Measurements from ENCODE around the gene MMS19. TPM values are rescaled to one million over a fixed set of nuclear protein-coding genes. Genes with fewer than 3 reads are reported as not detected.

MMS19 gene
- total and polyA plus RNA-seq, 4 donors = 16.2 to 73.4 (median 49.0) TPM

DNA sequence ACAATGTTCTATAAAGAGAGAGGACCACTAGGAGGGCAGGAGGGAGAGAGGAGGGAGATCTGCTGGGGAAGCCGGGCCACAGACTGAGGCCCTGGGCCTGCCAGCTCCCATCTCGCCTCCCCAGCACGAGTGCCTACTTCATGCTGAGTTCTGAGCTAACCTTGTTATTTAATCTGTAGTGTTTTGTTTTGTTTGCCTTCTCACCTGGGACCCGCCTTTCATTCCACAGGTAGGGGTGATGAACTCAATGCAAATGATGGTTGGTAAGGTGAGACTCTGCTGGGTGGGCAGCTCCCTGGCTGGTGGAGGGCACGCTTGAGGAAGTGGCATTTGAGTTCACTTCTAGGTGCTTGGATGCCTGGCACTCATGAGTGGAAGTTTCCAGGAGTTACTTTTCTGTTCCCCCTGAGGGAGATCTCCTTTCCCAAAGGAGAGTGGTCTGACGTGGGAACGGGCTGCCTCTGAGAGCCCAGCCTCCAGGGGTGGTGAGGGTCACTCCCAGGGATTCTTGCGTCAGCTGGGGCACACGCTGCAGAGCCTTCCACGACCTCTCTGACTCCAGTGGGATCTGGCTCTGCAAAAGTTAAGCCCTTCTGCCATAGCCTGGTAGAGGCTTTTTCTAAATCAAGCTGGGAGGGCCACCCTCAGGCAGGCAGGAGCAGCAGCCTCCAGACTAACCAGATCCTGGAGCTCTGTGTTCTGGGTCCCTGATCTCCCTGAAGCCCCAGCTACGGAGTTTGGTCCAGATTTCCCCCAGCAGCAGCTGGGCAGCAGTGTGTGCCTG is 22.9 kb upstream of the MMS19 start:
- no peak overlapping the region for H3K27ac ChIP-seq (ENCODE audit: low read depth in 1 of 2, low read length in 2 of 2)
- no peaks in the 10 kb centered on the region for H3K9me3 ChIP-seq (ENCODE audit: control insufficient read depth, low read length)
- no peaks in the 10 kb centered on the region for H3K4me1 ChIP-seq (ENCODE audit: control insufficient read depth in 1 of 2, insufficient read depth in 2 of 2, low read length in 2 of 2)
- H3K4me3 ChIP-seq (ENCODE audit: low read length in 2 of 2) = no peak overlapping the region
- no peaks in the 10 kb centered on the region for H3K27me3 ChIP-seq (ENCODE audit: control insufficient read depth in 1 of 2, insufficient read depth in 2 of 2, low read length in 1 of 2)
- DNase-seq (peak in 1 of 2 donors; percentile 54), ATAC-seq (ENCODE audit: low FRiP score) (no peak)
- 87 to 88% methylated on average over 11 of the region's 11 CpGs for WGBS, 2 donors
- H3K36me3 ChIP-seq (ENCODE audit: control insufficient read depth in 1 of 2, insufficient read depth in 2 of 2, low read length in 1 of 2) = no peaks in the 10 kb centered on the region
- intact Hi-C loops (cut with DNase I) = no loop called here

DNA sequence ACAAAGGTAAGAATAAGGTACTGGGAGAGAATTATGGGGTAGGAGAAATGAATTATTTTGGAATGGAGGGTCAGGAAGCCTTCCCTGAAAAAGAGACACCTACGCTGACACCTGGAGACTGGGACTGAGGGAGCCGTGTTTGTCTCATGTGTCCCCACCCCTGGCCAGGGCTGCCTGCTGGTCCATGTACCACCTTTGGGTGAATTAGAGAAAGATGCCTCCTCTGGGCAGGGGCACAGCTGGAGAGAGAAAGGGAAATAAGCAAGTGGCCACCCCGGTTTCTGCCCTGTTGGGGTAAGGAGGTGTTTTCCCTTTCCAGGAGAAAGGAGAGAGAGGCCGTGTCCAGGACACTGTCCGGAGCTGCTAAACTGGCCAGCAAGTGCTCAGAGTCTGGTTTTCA is 22.3 kb upstream of the MMS19 start:
- no peaks in the 10 kb centered on the region for H3K4me1 ChIP-seq (ENCODE audit: control insufficient read depth in 1 of 2, insufficient read depth in 2 of 2, low read length in 2 of 2)
- H3K9me3 ChIP-seq (ENCODE audit: control insufficient read depth, low read length) = no peaks in the 10 kb centered on the region
- ATAC-seq (ENCODE audit: low FRiP score) (no peak), DNase-seq (peak in 1 of 2 donors; percentile 50)
- WGBS, 2 donors = 85 to 90% methylated on average over 5 of the region's 5 CpGs
- H3K36me3 ChIP-seq (ENCODE audit: control insufficient read depth in 1 of 2, insufficient read depth in 2 of 2, low read length in 1 of 2) = no peaks in the 10 kb centered on the region
- no peak overlapping the region for H3K4me3 ChIP-seq (ENCODE audit: low read length in 2 of 2)
- H3K27ac ChIP-seq (ENCODE audit: low read depth in 1 of 2, low read length in 2 of 2) = no peak overlapping the region
- intact Hi-C loops (cut with DNase I) = no loop called here
- H3K27me3 ChIP-seq (ENCODE audit: control insufficient read depth in 1 of 2, insufficient read depth in 2 of 2, low read length in 1 of 2) = no peaks in the 10 kb centered on the region

DNA sequence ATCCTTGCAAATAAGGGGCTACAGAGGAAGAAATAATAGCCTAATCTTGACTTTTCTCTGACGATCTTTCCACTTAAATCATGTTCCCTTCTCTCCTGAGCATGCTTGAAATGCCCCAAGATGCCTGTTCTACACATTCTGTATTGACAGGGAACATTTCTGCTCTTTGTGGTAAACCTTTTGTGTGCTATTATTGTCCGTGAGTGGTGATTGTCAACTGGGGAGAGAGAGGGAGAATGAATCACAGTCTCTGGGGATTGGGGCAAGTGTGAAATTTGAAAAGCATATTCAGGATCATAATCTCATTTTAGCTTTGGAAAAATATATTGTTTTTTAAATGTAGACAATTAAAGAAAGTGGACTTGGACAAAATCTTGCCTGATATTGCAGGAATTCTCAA is 21.1 kb upstream of the MMS19 start:
- no peak overlapping the region for H3K27ac ChIP-seq (ENCODE audit: low read depth in 1 of 2, low read length in 2 of 2)
- WGBS, 2 donors = 12 to 24% methylated on average over 2 of the region's 2 CpGs
- intact Hi-C loops (cut with DNase I) = no loop called here
- H3K36me3 ChIP-seq (ENCODE audit: control insufficient read depth in 1 of 2, insufficient read depth in 2 of 2, low read length in 1 of 2) = no peaks in the 10 kb centered on the region
- no peaks in the 10 kb centered on the region for H3K9me3 ChIP-seq (ENCODE audit: control insufficient read depth, low read length)
- ATAC-seq (ENCODE audit: low FRiP score) (no peak), DNase-seq (no peak)
- H3K27me3 ChIP-seq (ENCODE audit: control insufficient read depth in 1 of 2, insufficient read depth in 2 of 2, low read length in 1 of 2) = no peaks in the 10 kb centered on the region
- no peaks in the 10 kb centered on the region for H3K4me1 ChIP-seq (ENCODE audit: control insufficient read depth in 1 of 2, insufficient read depth in 2 of 2, low read length in 2 of 2)
- no peak overlapping the region for H3K4me3 ChIP-seq (ENCODE audit: low read length in 2 of 2)

DNA sequence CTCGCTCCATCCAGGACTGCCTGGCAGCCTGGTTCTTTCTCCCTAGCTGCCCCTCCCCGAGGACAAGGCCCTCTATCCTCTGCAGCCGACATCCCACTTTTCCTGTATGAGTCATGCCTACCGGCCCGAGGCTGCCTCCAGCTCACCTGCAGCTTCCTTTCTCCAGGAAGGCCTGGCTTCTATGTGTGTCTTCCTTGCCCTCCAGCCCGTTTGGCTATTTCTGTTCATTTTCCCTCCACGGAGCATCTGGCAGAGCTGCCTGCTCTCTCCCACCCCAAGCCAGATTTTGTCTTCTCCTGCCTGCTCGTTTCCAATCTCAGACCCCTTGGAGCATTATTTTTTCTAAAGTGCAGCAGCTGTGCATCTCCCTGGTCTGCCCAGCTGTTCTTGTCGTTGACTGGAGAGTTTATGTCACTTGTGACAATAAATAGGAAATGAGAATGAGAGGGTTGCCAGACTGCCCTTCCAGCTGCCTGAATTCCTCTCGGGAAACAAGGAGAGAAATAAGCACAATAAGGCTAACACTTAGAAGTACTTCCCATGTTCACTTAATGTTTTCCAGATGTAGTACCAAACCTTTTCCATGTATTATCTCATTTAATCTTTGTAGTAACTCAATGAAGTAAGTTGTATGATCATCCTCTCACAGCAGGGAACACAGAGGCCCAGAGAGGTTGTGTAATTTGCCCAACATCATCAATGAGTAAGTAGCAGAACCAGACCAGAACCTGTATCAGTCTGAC is 20.2 kb upstream of the MMS19 start:
- H3K27me3 ChIP-seq (ENCODE audit: control insufficient read depth in 1 of 2, insufficient read depth in 2 of 2, low read length in 1 of 2) = no peaks in the 10 kb centered on the region
- no peak for DNase-seq
- H3K36me3 ChIP-seq (ENCODE audit: control insufficient read depth in 1 of 2, insufficient read depth in 2 of 2, low read length in 1 of 2) = no peaks in the 10 kb centered on the region
- no peak overlapping the region for H3K27ac ChIP-seq (ENCODE audit: low read depth in 1 of 2, low read length in 2 of 2)
- H3K9me3 ChIP-seq (ENCODE audit: control insufficient read depth, low read length) = no peaks in the 10 kb centered on the region
- WGBS, 2 donors = 13 to 14% methylated on average over 10 of the region's 10 CpGs
- H3K4me3 ChIP-seq (ENCODE audit: low read length in 2 of 2) = no peak overlapping the region
- ATAC-seq (ENCODE audit: low FRiP score) = peak; percentile 4
- intact Hi-C loops (cut with DNase I) = no loop called here
- H3K4me1 ChIP-seq (ENCODE audit: control insufficient read depth in 1 of 2, insufficient read depth in 2 of 2, low read length in 2 of 2) = no peaks in the 10 kb centered on the region

DNA sequence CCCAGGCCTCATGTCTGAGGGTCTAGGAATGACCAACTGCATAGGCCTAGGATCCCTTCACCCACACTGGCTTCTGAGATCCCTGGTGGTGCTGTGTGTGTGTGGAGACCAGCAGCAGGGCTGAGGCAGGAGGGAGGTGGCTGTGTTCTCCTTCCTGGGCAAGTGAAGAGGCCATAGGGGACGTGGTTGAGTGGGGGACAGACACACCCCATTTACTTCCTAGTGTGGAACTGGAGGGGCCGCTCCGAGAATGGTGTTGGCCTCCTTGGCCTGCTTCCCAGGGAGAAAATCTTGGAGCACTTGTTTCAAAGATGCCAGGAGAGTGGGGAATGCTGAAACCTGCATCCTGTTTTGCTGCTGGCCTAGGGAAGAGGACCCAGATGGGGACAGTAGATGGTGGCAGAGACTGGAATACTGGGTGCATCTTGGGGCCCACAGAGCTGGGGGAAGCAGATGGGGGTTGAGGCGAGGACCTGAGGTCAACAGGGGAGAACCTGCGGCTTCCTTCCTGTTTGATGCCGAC is 19.6 kb upstream of the MMS19 start:
- Histone ChIP-seq H3K4me3 (ENCODE audit: low read length in 2 of 2) (no peak overlapping the region), H3K9me3 (ENCODE audit: control insufficient read depth, low read length) (no peaks in the 10 kb centered on the region), H3K4me1 (ENCODE audit: control insufficient read depth in 1 of 2, insufficient read depth in 2 of 2, low read length in 2 of 2) (no peaks in the 10 kb centered on the region), H3K27me3 (ENCODE audit: control insufficient read depth in 1 of 2, insufficient read depth in 2 of 2, low read length in 1 of 2) (no peaks in the 10 kb centered on the region), H3K36me3 (ENCODE audit: control insufficient read depth in 1 of 2, insufficient read depth in 2 of 2, low read length in 1 of 2) (no peaks in the 10 kb centered on the region), H3K27ac (ENCODE audit: low read depth in 1 of 2, low read length in 2 of 2) (no peak overlapping the region)
- DNase-seq (peak in 1 of 2 donors; percentile 48), ATAC-seq (ENCODE audit: low FRiP score) (peak; percentile 30)
- intact Hi-C loops (cut with DNase I) = no loop called here
- 42 to 44% methylated on average over 6 of the region's 6 CpGs for WGBS, 2 donors

DNA sequence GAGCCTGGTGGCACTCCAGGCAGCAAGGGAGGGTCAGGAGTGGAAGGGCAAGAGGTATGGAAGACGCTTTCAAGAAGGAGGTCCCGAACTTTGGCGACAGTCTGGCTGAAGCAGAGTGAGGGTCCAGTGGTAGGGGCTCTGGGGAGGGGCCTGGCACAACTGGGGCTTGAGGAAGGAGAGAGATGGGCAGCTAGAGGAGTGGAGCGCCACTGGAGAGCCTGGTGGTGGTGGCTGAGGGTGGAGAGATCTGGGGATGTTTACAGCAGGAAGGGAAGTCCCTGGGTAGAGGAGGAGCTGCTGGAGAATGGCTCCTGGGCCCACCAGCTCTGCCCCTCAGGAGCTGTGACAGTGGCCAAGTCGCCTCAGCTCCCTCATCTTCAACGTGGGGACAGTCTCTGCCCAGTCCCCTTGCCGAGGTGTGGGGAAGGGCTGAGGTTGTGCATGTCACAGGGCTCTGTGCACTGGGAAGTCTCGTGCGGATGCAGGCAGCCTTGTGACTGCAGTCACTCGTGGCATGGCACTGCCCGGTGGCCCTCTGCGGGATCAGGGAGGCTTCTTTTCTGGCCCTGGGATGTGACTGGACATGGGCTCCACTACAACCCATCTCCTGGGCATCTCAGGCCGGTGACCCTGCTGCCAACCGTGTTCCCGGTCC is 19.0 kb upstream of the MMS19 start:
- Histone ChIP-seq H3K36me3 (ENCODE audit: control insufficient read depth in 1 of 2, insufficient read depth in 2 of 2, low read length in 1 of 2) (no peaks in the 10 kb centered on the region), H3K27ac (ENCODE audit: low read depth in 1 of 2, low read length in 2 of 2) (no peak overlapping the region), H3K4me1 (ENCODE audit: control insufficient read depth in 1 of 2, insufficient read depth in 2 of 2, low read length in 2 of 2) (no peaks in the 10 kb centered on the region), H3K9me3 (ENCODE audit: control insufficient read depth, low read length) (no peaks in the 10 kb centered on the region), H3K27me3 (ENCODE audit: control insufficient read depth in 1 of 2, insufficient read depth in 2 of 2, low read length in 1 of 2) (no peaks in the 10 kb centered on the region), H3K4me3 (ENCODE audit: low read length in 2 of 2) (no peak overlapping the region)
- DNase-seq (peak in 1 of 2 donors; percentile 61), ATAC-seq (ENCODE audit: low FRiP score) (no peak)
- intact Hi-C loops (cut with DNase I) = no loop called here
- 89 to 91% methylated on average over 15 of the region's 15 CpGs for WGBS, 2 donors

DNA sequence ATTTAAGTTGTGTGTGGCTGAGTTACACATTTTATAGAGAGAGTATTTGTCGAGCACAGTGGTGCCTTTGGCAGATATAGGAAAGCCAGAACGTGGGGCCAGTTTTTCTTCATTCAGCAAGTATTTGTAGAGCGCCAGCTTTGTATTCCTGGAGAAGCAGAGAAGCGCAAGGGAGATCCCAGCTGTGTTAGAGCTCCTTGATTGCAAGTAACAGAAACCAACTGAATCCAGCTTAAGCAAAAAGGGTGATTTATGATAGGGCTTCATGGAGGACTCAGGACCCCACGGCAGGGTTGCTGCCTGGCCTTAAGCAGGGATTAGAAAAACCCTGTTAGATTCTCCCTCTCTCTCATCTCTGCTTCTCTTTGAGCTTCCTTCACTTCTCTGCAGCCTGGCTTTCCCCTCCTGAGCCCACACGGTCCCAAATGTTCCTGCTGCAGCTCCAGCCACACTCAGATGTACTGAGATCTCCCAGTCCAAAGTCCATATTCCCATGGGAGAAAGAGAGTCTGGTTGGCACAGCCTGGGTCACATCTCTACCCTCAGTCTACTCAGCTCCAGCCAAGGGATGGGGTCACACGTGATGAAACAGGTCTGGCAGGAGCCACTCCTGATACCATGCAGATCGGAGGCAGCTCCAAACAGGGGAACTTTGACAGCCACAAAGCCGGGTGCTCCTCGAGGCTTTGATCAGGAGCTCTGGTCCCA is 17.2 kb upstream of the MMS19 start:
- no peaks in the 10 kb centered on the region for H3K27me3 ChIP-seq (ENCODE audit: control insufficient read depth in 1 of 2, insufficient read depth in 2 of 2, low read length in 1 of 2)
- intact Hi-C loops (cut with DNase I) = no loop called here
- no peaks in the 10 kb centered on the region for H3K4me1 ChIP-seq (ENCODE audit: control insufficient read depth in 1 of 2, insufficient read depth in 2 of 2, low read length in 2 of 2)
- ATAC-seq (ENCODE audit: low FRiP score) (no peak), DNase-seq (peak in 1 of 2 donors; percentile 33)
- 53 to 60% methylated on average over 10 of the region's 10 CpGs for WGBS, 2 donors
- no peaks in the 10 kb centered on the region for H3K9me3 ChIP-seq (ENCODE audit: control insufficient read depth, low read length)
- no peaks in the 10 kb centered on the region for H3K36me3 ChIP-seq (ENCODE audit: control insufficient read depth in 1 of 2, insufficient read depth in 2 of 2, low read length in 1 of 2)
- no peak overlapping the region for H3K27ac ChIP-seq (ENCODE audit: low read depth in 1 of 2, low read length in 2 of 2)
- no peak overlapping the region for H3K4me3 ChIP-seq (ENCODE audit: low read length in 2 of 2)

DNA sequence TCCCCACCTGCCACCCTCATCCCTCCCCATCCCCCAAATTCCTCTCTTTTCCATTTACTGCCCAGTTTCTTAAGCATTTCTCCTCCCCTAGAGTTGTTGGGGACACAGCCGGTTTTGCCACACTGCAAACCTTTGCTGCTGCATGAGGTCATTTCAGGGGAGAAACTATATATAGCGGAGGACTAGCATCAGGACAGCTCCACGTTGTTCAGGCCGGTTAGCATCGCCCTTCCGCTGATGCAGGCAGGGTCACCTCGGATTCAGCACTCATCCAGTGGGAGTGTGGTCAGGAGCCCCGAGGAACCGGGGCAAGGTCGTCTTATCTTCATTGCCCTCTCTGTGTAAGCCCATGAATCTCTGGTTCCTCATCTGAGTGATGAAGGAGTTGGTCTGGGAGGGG is 16.1 kb upstream of the MMS19 start:
- ATAC-seq (ENCODE audit: low FRiP score) (no peak), DNase-seq (no peak)
- intact Hi-C loops (cut with DNase I) = no loop called here
- H3K27ac ChIP-seq (ENCODE audit: low read depth in 1 of 2, low read length in 2 of 2) = no peak overlapping the region
- H3K27me3 ChIP-seq (ENCODE audit: control insufficient read depth in 1 of 2, insufficient read depth in 2 of 2, low read length in 1 of 2) = no peaks in the 10 kb centered on the region
- H3K4me1 ChIP-seq (ENCODE audit: control insufficient read depth in 1 of 2, insufficient read depth in 2 of 2, low read length in 2 of 2) = no peaks in the 10 kb centered on the region
- no peaks in the 10 kb centered on the region for H3K9me3 ChIP-seq (ENCODE audit: control insufficient read depth, low read length)
- H3K4me3 ChIP-seq (ENCODE audit: low read length in 2 of 2) = no peak overlapping the region
- H3K36me3 ChIP-seq (ENCODE audit: control insufficient read depth in 1 of 2, insufficient read depth in 2 of 2, low read length in 1 of 2) = no peaks in the 10 kb centered on the region
- WGBS, 2 donors = 50 to 51% methylated on average over 10 of the region's 10 CpGs

All from aorta (tissue), 5 donors.